GM11168 (cell line): ENCODE measurements around the gene SESN3.
"Not testable (repeated sequence)": the region's sequence is repeated elsewhere in the genome, so short reads cannot be mapped to it uniquely, and the experiment has no call there.

Experiments used
- in situ Hi-C: fragments of 300-500 bp; cut with MboI; formaldehyde crosslinking; loops from one replicate; pipeline ENCODE4 v1.12.0; 2022; ENCODE audit warnings: low sequenced_read_pairs; ENCODE audit not compliant: unreplicated experiment

Gene SESN3

DNA sequence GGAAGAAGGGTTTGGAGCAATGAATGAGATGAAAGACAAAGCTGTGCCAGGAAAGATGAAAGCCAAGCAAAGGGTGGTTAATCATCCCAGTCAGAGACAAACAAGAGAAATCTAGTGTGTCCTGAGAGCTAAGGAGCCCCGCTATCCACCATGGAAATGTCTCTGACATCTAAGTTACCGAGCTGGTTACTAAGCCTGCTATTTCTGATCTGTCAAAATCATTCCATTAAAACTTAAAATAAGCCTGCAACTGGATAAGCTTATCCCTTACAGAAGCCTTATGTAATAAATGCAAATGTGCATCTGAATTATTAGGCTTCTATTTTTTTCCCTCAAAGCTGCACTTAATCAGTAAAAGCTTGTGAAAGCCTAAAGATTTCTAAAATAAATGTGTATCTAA is 22.1 kb upstream of the SESN3 start:
- in situ Hi-C loops, result no loop called here

- in situ Hi-C loops, result no loop called here
Observed at GRCh38 chr11:95252586-95252985, 21.6 kb upstream of the SESN3 start.

GRCh38 chr11:95251896-95252295 is 20.9 kb upstream of the SESN3 start:
- in situ Hi-C loops, result not testable (repeated sequence)

DNA sequence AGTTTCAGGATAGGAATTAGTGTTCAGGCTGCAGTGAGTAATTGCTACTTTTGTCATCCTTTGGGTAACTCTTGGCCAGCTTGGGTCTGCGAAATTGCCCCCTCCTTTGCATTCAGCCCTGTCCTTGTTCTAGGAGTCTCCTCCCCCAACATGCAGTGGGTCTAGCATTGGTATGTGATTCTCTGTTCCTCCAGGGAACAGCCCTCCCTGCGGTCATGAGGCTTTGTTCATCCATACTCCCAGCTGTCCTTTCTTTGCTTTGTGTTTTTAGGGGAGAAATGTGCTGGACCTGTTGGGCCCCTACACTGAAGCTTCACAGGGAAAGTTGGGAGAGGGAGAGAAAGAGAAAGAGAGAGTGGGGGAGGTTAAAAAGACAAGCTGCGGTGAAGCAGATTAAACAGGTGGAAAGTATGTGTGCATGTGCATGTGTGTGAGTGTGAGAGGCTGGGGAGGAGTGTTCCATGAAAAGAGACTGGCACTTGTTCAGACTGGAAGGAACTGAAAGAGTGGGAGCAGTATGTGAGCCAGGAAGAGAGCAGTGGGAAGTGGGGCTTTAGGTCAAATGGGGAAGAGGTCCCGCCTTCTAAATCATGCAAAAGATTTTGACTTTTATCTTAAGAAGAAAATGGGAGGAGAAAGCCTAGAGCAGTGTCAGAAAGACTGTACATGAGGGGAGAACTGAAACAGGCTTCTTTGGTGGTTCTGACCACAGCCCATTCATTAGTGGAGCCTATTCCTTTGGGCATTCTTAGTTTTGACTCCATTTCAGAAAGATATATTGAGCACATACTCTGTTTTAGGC is 17.9 kb upstream of the SESN3 start:
- in situ Hi-C loops, result no loop called here

GRCh38 chr11:95247883-95248282 is 16.9 kb upstream of the SESN3 start:
- in situ Hi-C loops, result no loop called here

- in situ Hi-C loops, result no loop called here
Observed at GRCh38 chr11:95247127-95247684, 16.2 kb upstream of the SESN3 start.

DNA sequence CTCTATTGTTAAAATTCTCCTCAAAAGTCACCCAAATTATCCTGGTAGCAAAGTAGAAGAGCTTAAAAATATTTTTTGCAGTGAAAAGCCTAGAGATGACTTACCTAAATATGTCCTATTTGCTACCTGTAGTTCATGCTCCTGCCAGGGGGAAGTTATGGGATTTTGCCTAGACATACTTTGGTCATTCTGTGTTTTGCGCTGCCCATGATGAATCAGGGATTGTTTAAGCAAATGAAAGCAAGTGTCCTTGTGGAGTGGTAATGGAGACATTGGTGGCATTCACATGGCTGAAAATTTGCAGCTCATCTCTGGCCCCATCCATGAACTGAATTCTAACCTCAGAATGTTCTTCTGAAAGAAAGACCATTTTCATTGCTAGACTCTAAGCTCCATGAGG is 14.6 kb upstream of the SESN3 start:
- in situ Hi-C loops, result no loop called here

DNA sequence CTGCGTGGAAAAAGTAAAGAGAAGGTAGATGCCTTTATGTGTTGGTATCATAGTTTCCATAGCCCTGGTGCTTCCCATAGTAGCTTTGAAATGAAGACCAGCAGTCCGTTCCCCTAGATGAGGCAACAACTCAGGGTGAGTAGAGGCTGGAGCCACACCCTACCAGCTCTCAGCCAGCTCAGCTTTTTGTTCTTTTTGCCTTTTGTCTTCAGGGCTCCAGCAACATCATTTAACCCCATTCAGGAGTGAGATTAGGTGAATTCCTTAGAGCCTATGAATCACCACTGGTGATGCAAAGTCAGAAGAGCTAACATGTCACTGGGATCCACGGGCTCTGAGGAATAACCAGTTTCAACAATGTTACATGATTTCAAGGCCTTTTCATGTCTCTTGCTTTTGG is 14.0 kb upstream of the SESN3 start:
- in situ Hi-C loops, result no loop called here

- in situ Hi-C loops, result no loop called here
Observed at GRCh38 chr11:95243673-95244072, 12.7 kb upstream of the SESN3 start.

GRCh38 chr11:95242845-95243605 is 12.0 kb upstream of the SESN3 start:
- in situ Hi-C loops, result no loop called here

- in situ Hi-C loops, result no loop called here
Observed at GRCh38 chr11:95242091-95242844, 11.3 kb upstream of the SESN3 start.

DNA sequence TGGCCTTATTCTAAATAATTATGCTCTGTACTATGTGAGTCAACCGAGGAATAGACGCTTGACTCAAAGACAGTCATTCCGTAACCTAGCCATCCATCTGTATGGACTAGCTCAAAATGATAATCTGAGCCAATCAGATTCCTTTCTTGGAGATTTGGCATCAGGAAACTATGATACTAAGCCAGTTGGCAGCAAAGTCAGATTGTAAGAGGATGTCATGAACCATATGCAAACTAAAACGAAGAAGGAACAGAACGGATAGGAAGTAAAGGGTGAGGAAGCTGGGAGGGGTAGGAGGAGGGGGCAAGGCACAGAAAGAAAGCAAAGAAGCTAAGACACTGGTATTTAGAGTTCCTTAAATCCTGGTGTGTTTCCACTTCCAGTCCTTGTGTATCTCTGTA is 10.7 kb upstream of the SESN3 start:
- in situ Hi-C loops, result no loop called here

DNA sequence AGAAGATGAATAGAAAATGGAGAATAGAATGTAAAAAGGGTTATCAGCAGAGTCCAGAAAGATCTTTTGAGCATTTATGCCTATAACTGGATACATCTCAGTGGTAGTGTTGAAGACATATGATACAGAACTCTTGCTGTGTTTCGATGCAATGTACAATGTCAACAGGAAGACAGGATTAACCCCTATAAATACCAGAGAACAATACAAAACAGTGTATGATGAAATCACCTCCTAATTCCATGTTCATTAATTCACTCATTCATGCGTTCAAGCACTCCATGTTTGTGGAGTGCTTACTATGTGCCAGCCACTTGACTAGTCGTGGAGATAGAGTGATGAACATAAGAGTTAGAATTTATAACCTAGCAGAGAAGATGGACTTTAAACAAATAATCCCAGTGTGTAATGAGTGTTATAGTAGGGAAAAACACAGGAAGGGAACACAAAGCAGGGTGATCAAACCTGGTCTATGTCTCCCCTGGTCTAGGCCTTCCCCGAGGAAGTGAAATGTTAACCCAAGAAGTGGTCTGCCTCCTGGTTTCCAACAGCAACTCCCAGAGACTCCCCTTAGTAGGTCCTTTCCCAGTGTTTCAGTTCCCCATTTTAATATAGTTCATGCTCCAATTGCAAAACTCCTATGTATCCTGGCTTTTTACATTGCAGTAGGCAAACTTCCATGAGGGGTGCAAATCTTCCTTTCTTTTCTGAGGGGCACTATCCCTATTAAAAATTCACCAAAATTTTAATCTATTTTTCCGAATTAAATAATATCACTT is 9.1 kb upstream of the SESN3 start:
- in situ Hi-C loops, result no loop called here

- in situ Hi-C loops, result no loop called here
Observed at GRCh38 chr11:95232666-95233065, 1.7 kb upstream of the SESN3 start.

GRCh38 chr11:95231881-95232605 is 1.0 kb upstream of the SESN3 start:
- in situ Hi-C loops, result no loop called here

DNA sequence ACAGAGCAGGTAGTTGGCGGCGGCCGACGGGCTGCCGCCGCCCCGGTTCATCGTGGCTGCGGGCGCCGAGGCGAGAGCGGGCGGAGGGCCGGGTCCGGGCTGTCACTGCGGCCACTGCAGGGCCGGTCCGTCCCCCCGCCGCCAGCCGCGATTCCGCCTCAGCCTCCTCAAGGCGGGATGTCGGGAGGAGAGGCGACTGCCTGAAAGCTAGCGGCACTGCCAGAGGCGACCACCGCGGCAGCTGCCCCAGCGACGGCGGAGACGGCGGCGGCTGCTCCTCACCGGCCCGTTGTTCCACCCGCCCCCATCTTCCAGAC is 234 bp downstream of the SESN3 start:
- in situ Hi-C loops, result no loop called here

DNA sequence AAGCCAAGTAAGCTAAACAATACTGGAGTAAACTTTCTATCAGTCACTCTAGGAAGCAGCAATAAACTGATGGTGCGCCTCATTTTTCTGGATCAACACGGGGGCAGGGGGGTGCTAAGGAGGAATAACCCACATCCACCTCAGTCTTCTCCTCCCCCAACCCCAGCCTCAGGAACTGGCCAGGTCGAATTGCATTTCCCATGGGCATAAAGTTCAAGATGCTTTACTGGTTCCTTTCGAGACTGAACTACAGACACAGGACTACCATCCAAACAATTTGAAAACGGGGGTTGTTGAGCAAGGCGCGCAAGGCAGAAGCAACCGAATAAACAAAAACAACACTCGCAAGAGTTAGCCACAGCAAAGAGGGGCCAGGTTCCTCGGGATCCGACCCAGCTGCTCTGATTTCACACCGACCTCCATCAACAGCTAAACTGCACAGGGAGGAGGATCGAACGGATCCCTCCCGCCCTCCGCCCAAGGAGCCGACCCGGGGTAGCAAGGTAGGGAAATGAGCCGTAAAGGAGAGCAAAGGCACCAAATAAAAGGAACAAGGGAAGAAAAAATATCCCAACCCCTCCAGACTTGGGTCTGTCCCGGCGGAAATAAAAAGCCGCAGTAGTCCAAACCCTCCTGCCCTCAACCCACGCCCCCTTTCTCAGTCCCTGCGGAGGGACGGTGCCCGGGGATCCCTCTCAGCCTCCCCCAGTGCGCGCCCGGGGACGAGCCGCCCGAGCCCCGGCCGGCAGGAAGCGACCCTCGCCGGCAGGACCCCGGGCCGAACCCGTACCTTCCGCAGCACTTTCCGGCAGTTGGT is 801 bp downstream of the SESN3 start:
- in situ Hi-C loops, result no loop called here

GRCh38 chr11:95229199-95229992 is 1.6 kb downstream of the SESN3 start:
- in situ Hi-C loops, result no loop called here
